GM18508 (cell line): Measurements from ENCODE around the gene ROR2.

Source experiments
- ATAC-seq: cut with Tn5 transposase; IDR thresholded peaks from one replicate; pipeline ENCODE4 v1.9.1; 2021; ENCODE audit warnings: moderate number of reproducible peaks; ENCODE audit not compliant: insufficient read depth, unreplicated experiment

ROR2 gene

GRCh38 chr9:91732187-91733005, 217.6 kb downstream of the ROR2 start:
- no peak for ATAC-seq

GRCh38 chr9:91730806-91731205, 219.2 kb downstream of the ROR2 start:
- ATAC-seq, result no peak

GRCh38 chr9:91729558-91729842, 220.5 kb downstream of the ROR2 start:
- ATAC-seq, result no peak

GRCh38 chr9:91727972-91728371, 222.1 kb downstream of the ROR2 start:
- no peak for ATAC-seq

- ATAC-seq, result no peak
Observed at GRCh38 chr9:91727316-91727861, 222.6 kb downstream of the ROR2 start.

- no peak for ATAC-seq
Observed at GRCh38 chr9:91726406-91727100, 223.5 kb downstream of the ROR2 start.

GRCh38 chr9:91725651-91726050, 224.4 kb downstream of the ROR2 start:
- ATAC-seq, result no peak

GRCh38 chr9:91724609-91725505, 225.2 kb downstream of the ROR2 start:
- no peak for ATAC-seq

GRCh38 chr9:91724068-91724440, 226.0 kb downstream of the ROR2 start:
- no peak for ATAC-seq

- ATAC-seq, result no peak
Observed at GRCh38 chr9:91723420-91724067, 226.5 kb downstream of the ROR2 start.

GRCh38 chr9:91720751-91721705, 229.0 kb downstream of the ROR2 start:
- peak; percentile 45 for ATAC-seq

- no peak for ATAC-seq
Observed at GRCh38 chr9:91720313-91720712, 229.7 kb downstream of the ROR2 start.

- no peak for ATAC-seq
Observed at GRCh38 chr9:91718071-91718470, 232.0 kb downstream of the ROR2 start.

- no peak for ATAC-seq
Observed at GRCh38 chr9:91716815-91717214, 233.2 kb downstream of the ROR2 start.

- ATAC-seq, result no peak
Observed at GRCh38 chr9:91716239-91716638, 233.8 kb downstream of the ROR2 start.

- ATAC-seq, result no peak
Observed at GRCh38 chr9:91714874-91715615, 235.0 kb downstream of the ROR2 start.

GRCh38 chr9:91714020-91714806, 235.8 kb downstream of the ROR2 start:
- no peak for ATAC-seq

GRCh38 chr9:91712811-91713210, 237.2 kb downstream of the ROR2 start:
- ATAC-seq, result no peak
